Mesothelial cell of epicardium (in vitro differentiated cells): Measurements from ENCODE around the gene MYRF. TPM values are rescaled to one million over a fixed set of nuclear protein-coding genes. Genes with fewer than 3 reads are reported as not detected.

ENCODE experiments used
- DNase-seq, 2 experiments: peaks; one replicate each; pipeline ENCODE4 v3.0.0; 2021; ENCODE audit warnings: low spot score in 2 of 2; ENCODE audit not compliant: unreplicated experiment in 2 of 2
- H3K27ac Mint-ChIP-seq: 2 replicates; pipeline ENCODE4 v1.8.0; 2021; ENCODE audit warnings: mixed read lengths
- H3K27me3 Mint-ChIP-seq: 2 replicates; pipeline ENCODE4 v1.8.0; 2021; ENCODE audit warnings: low read depth, mixed read lengths
- H3K36me3 Mint-ChIP-seq: 2 replicates; pipeline ENCODE4 v1.8.0; 2021; ENCODE audit warnings: mixed read lengths
- H3K4me1 Mint-ChIP-seq: 2 replicates; pipeline ENCODE4 v1.8.0; 2021; ENCODE audit warnings: mixed read lengths
- H3K4me3 Mint-ChIP-seq: 2 replicates; pipeline ENCODE4 v1.8.0; 2021; ENCODE audit warnings: mild to moderate bottlenecking, moderate library complexity, mixed read lengths
- H3K9me3 Mint-ChIP-seq: 2 replicates; pipeline ENCODE4 v1.8.0; 2021; ENCODE audit warnings: mixed read lengths
- CTCF ChIP-seq: fragments of 200-600 bp; sonication (generic); IDR thresholded peaks from one replicate; pipeline ENCODE4 v1.5.0; 2021; ENCODE audit warnings: antibody characterized with exemption; ENCODE audit not compliant: unreplicated experiment
- total RNA-seq: library from RNA; stranded (reverse); gene quantifications from 3 replicates; pipeline ENCODE4 v1.2.1, GENCODE V29; 2021

The MYRF gene
- total RNA-seq, 1 donor from 2014 or later, result 428 TPM

GRCh38 chr11:61716478-61717285 lies 35.8 kb upstream of the MYRF start:
- no peaks in the 10 kb centered on the region for H3K9me3 Mint-ChIP-seq
- no peak for TF ChIP-seq CTCF
- peaks cover 12% of the 10 kb centered on the region for H3K4me1 Mint-ChIP-seq
- peak overlapping the region; percentile 33 for H3K4me3 Mint-ChIP-seq
- no peaks in the 10 kb centered on the region for H3K36me3 Mint-ChIP-seq
- no peaks in the 10 kb centered on the region for H3K27me3 Mint-ChIP-seq
- no peak overlapping the region for H3K27ac Mint-ChIP-seq
- DNase-seq, result no peak

- Mint-ChIP-seq H3K9me3 (no peaks in the 10 kb centered on the region), H3K4me3 (peak overlapping the region; percentile 84), H3K4me1 (peaks cover 12% of the 10 kb centered on the region), H3K36me3 (no peaks in the 10 kb centered on the region), H3K27ac (peak overlapping the region; percentile 94), H3K27me3 (no peaks in the 10 kb centered on the region)
- DNase-seq, result no peak
- no peak for TF ChIP-seq CTCF
These were observed 35.0 kb upstream of the MYRF start for GRCh38 chr11:61717286-61718033.

DNA sequence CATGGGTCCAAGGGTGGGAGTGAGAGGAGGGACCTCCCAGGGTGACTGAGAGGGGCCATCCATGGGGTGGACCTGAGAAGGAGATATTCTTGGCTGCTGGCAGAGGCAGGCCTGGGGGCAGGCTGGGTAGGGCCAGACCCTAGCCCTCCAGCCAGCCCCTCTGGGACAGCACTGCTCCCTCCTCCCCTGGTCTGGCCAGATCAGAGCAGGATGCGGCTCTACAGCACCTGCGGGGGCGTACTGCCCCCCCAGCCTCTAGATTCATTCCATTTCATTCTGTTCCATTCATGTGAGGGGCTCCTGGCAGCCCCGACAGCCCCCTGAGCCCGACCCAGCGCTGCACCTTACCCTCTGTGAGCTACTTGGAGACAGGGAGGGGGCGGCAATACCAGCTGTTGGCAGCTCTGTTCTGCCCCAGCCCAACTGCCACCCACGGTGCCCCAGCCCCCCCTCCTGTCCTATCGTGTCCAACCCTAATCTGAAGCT lies 34.3 kb upstream of the MYRF start:
- Mint-ChIP-seq H3K4me1 (peaks cover 12% of the 10 kb centered on the region), H3K27ac (peak overlapping the region; percentile 94), H3K27me3 (no peaks in the 10 kb centered on the region), H3K4me3 (peak overlapping the region; percentile 84), H3K9me3 (no peaks in the 10 kb centered on the region), H3K36me3 (peaks cover 2% of the 10 kb centered on the region)
- DNase-seq, result no peak
- no peak for TF ChIP-seq CTCF

DNA sequence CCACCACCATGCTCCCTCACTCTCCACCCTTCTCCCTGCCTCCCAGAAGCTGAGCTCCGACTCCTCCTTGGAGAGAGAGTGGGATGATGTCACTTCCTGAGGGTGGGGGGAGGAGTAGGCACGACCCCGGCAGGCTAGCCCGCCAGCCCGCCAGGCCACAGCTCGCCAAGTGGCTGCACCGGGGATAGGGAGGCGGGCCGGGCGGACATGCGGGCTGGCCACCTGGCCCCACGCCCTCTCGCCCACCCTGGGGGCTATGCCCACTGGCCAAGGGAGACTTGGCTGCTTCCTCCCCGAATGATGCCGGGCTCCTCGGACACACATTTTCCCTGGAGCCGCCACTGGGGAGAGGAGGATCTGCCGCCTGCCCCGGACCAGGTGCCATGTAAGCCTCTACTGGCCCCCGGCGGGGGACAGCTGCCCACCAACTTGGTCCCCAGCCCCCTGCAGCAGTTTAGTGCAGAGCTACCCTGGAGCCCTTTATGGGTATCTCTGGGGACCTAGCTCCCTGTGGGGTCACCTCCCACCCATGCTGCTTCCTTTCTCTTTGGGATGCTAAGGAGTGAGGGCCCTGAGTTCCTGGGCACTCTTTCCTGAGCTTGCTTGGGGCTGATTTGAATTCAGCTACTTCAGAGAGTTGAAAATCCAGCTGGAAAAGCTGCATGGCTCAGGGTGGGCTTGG lies 33.7 kb upstream of the MYRF start:
- Mint-ChIP-seq H3K27ac (peak overlapping the region; percentile 94), H3K4me1 (peaks cover 12% of the 10 kb centered on the region), H3K9me3 (no peaks in the 10 kb centered on the region), H3K27me3 (no peaks in the 10 kb centered on the region), H3K4me3 (peak overlapping the region; percentile 84), H3K36me3 (peaks cover 2% of the 10 kb centered on the region)
- TF ChIP-seq CTCF, result no peak
- DNase-seq, result peak; percentile 51 to 70

- peaks cover 2% of the 10 kb centered on the region for H3K36me3 Mint-ChIP-seq
- H3K4me1 Mint-ChIP-seq, result peaks cover 12% of the 10 kb centered on the region
- no peaks in the 10 kb centered on the region for H3K9me3 Mint-ChIP-seq
- H3K27me3 Mint-ChIP-seq, result no peaks in the 10 kb centered on the region
- H3K4me3 Mint-ChIP-seq, result peak overlapping the region; percentile 10
- TF ChIP-seq CTCF, result no peak
- H3K27ac Mint-ChIP-seq, result no peak overlapping the region
- DNase-seq, result no peak
These were observed 32.5 kb upstream of the MYRF start for GRCh38 chr11:61719978-61720377.
